Lung (tissue), 12 donors: Measurements from ENCODE around the gene DLX5. TPM values are rescaled to one million over a fixed set of nuclear protein-coding genes. Genes with fewer than 3 reads are reported as not detected.

ENCODE experiments used
- ATAC-seq: fragments of 200-7000 bp; cut with Tn5 transposase; one replicate; pipeline ENCODE4 v1.9.1; 2020; ENCODE audit warnings: moderate number of reproducible peaks; ENCODE audit not compliant: insufficient read depth, low FRiP score
- DNase-seq, 3 donors: peaks; one replicate each; pipeline ENCODE4 v3.0.0-alpha.2; 2013 to 2017
- H3K27ac ChIP-seq, 2 donors: one replicate each; pipeline ENCODE4 v1.5.1; 2013; ENCODE audit warnings: mild to moderate bottlenecking in 2 of 2, moderate library complexity in 2 of 2, control low read depth in 1 of 2, inconsistent platforms in 1 of 2, low read depth in 1 of 2, low read length in 1 of 2
- H3K27me3 ChIP-seq, 3 donors: one replicate each; pipeline ENCODE4 v1.5.1; 2013; ENCODE audit warnings: low read length in 2 of 3; ENCODE audit not compliant: control insufficient read depth in 3 of 3, insufficient read depth in 3 of 3
- H3K36me3 ChIP-seq, 4 donors: one replicate each; pipeline ENCODE4 v1.5.1; 2013; ENCODE audit warnings: low read length in 4 of 4, mild to moderate bottlenecking in 1 of 4, moderate library complexity in 1 of 4; ENCODE audit not compliant: control insufficient read depth in 4 of 4, insufficient read depth in 4 of 4
- H3K4me1 ChIP-seq, 5 donors: one replicate each; pipeline ENCODE4 v1.5.1; 2013; ENCODE audit warnings: low read length in 5 of 5, mild to moderate bottlenecking in 2 of 5, moderate library complexity in 1 of 5; ENCODE audit not compliant: control insufficient read depth in 5 of 5, insufficient read depth in 5 of 5
- H3K4me3 ChIP-seq: one replicate; pipeline ENCODE4 v1.5.1; 2013; ENCODE audit warnings: mild to moderate bottlenecking, control low read depth, moderate library complexity
- H3K9ac ChIP-seq, 2 donors: one replicate each; pipeline ENCODE4 v1.5.1; 2013; ENCODE audit warnings: low read length in 2 of 2, control low read depth in 1 of 2; ENCODE audit not compliant: insufficient read depth in 1 of 2
- H3K9me3 ChIP-seq, 4 donors: one replicate each; pipeline ENCODE4 v1.5.1; 2013; ENCODE audit warnings: low read length in 3 of 4, mild to moderate bottlenecking in 1 of 4, moderate library complexity in 1 of 4; ENCODE audit not compliant: control insufficient read depth in 4 of 4, insufficient read depth in 3 of 4
- CTCF ChIP-seq: IDR thresholded peaks from 2 replicates; pipeline ENCODE4 v1.5.1; 2012; ENCODE audit warnings: mild to moderate bottlenecking; ENCODE audit errors: control extremely low read depth, extremely low read depth
- WGBS, 2 donors: extraction: QIAGEN DNeasy Blood & Tissue Kit; methylation state at CpG; one replicate each; pipeline ENCODE4 v1.1.7; 2013; 5-methylcytosine and 5-hydroxymethylcytosine counted together
- polyA plus RNA-seq, 2 donors: library from polyadenylated mRNA; stranded (reverse); fragments of 200-250 nt; gene quantifications; one replicate each; pipeline ENCODE4 v1.2.1, GENCODE V29; 2013
- total RNA-seq, 2 donors: library from RNA; depleted of rRNA in 1 of 2; stranded (reverse); fragments of >200 nt in 1 of 2; gene quantifications; one replicate each; pipeline ENCODE4 v1.2.1, GENCODE V29; 2014 to 2021
- donor health status: control.
- donor health status: control.
- donor health status: Bipolar disorder and iron deficiency.
- donor health status: healthy.
- donor health status: DM: yes; HTN: yes; CAD: no.

DLX5 gene
- total and polyA plus RNA-seq, 4 donors: 0.18 to 1.1 (median 0.22) TPM; not detected in 1

- ATAC-seq (no peak), DNase-seq (no peak)
- no peak overlapping the region for H3K27ac ChIP-seq
- peaks cover 0 to 2% (median 0%) of the 10 kb centered on the region in 5 donors for H3K4me1 ChIP-seq
- peaks cover 0 to 23% (median 0%) of the 10 kb centered on the region in 4 donors for H3K9me3 ChIP-seq
- peaks cover 39 to 99% (median 93%) of the 10 kb centered on the region in 3 donors for H3K27me3 ChIP-seq
- 7% methylated on average over 11 of the region's 11 CpGs for WGBS, 2 donors
- no peak overlapping the region for H3K9ac ChIP-seq
- TF ChIP-seq CTCF: no peak
- H3K4me3 ChIP-seq: no peak overlapping the region
- no peaks in the 10 kb centered on the region for H3K36me3 ChIP-seq
Observed at GRCh38 chr7:96998333-96998732, 26.3 kb downstream of the DLX5 start.

GRCh38 chr7:96997512-96998032 lies 27.1 kb downstream of the DLX5 start:
- H3K36me3 ChIP-seq: no peaks in the 10 kb centered on the region
- no peak overlapping the region for H3K27ac ChIP-seq
- no peak for TF ChIP-seq CTCF
- 12% methylated on average over 23 of the region's 23 CpGs for WGBS, 2 donors
- peaks cover 39 to 99% (median 93%) of the 10 kb centered on the region in 3 donors for H3K27me3 ChIP-seq
- no peak for ATAC-seq
- H3K4me1 ChIP-seq: peaks cover 0 to 2% (median 0%) of the 10 kb centered on the region in 5 donors
- no peak overlapping the region for H3K9ac ChIP-seq
- H3K4me3 ChIP-seq: no peak overlapping the region
- H3K9me3 ChIP-seq: peaks cover 0 to 24% (median 0%) of the 10 kb centered on the region in 4 donors
- peak in 1 of 3 donors; percentile 20 for DNase-seq

- DNase-seq (no peak), ATAC-seq (no peak)
- Histone ChIP-seq H3K36me3 (no peaks in the 10 kb centered on the region), H3K4me3 (no peak overlapping the region), H3K4me1 (peaks cover 0 to 4% (median 0%) of the 10 kb centered on the region in 5 donors), H3K27me3 (peaks cover 35 to 99% (median 93%) of the 10 kb centered on the region in 3 donors), H3K9me3 (peaks cover 0 to 25% (median 0%) of the 10 kb centered on the region in 4 donors), H3K27ac (no peak overlapping the region), H3K9ac (no peak overlapping the region)
- no peak for TF ChIP-seq CTCF
- whole genome bisulfite sequencing, 2 donors: 6 to 8% methylated on average over 14 of the region's 14 CpGs
Observed at GRCh38 chr7:96996958-96997511, 27.6 kb downstream of the DLX5 start.
